K562 (cell line): ENCODE results near the gene TMEM87B.

Experiments
- CTCF ChIP-seq, 3 experiments: IDR thresholded peaks in 2 of 3; conservative IDR thresholded peaks in 1 of 3; 2 replicates each; pipeline ENCODE4 v1.5.1; 2011 to 2012; ENCODE audit warnings: low read length in 3 of 3, mild to moderate bottlenecking in 3 of 3, control low read depth in 2 of 3, improper control_type of control experiment in 1 of 3, inconsistent platforms in 1 of 3, low read depth in 1 of 3, mixed read lengths in 1 of 3, moderate library complexity in 1 of 3; ENCODE audit not compliant: insufficient read depth in 2 of 3
- POLR2A ChIP-seq: fragments of 450-650 bp; conservative IDR thresholded peaks from 2 replicates; pipeline ENCODE4 v1.6.1; 2016
- RAD21 ChIP-seq, 2 experiments: fragments of 250-450 bp in 1 of 2; fragments of 450-650 bp in 1 of 2; sonication (Bioruptor Pico) in 1 of 2; formaldehyde crosslinking in 1 of 2; IDR thresholded peaks in 1 of 2; conservative IDR thresholded peaks in 1 of 2; 2 replicates each; pipeline versions ENCODE4 v1.4.0 to v1.8.0; 2020 to 2022; ENCODE audit warnings: mild to moderate bottlenecking in 2 of 2, moderate library complexity in 1 of 2

GRCh38 chr2:112153501-112153900 lies 98.4 kb downstream of the TMEM87B start:
- TF ChIP-seq RAD21 (CRISPR knock-in tag; conservative IDR thresholded peaks at IDR 0.05 in 1 of 2, IDR thresholded peaks at IDR 0.05 in 1 of 2) (no peak), POLR2A (no peak), CTCF (IDR thresholded peaks at IDR 0.05 in 2 of 3, conservative IDR thresholded peaks at IDR 0.05 in 1 of 3; ENCODE audit: insufficient read depth in 2 of 3, low read depth in 1 of 3, low read length in 3 of 3) (no peak)
